ENCODE results near the gene RCVRN.

RCVRN gene

GRCh38 chr17:9878786-9879525 lies 26.1 kb downstream of the RCVRN start:
- no peak for TF ChIP-seq CTCF (IDR thresholded peaks at IDR 0.05)

GRCh38 chr17:9878356-9878755 lies 26.7 kb downstream of the RCVRN start:
- no peak for TF ChIP-seq CTCF (IDR thresholded peaks at IDR 0.05)

GRCh38 chr17:9875441-9875840 lies 29.6 kb downstream of the RCVRN start:
- TF ChIP-seq CTCF (IDR thresholded peaks at IDR 0.05), result no peak

GRCh38 chr17:9874722-9875121 lies 30.3 kb downstream of the RCVRN start:
- no peak for TF ChIP-seq CTCF (IDR thresholded peaks at IDR 0.05)

- no peak for TF ChIP-seq CTCF (IDR thresholded peaks at IDR 0.05)
Measured at GRCh38 chr17:9872852-9873251, 32.2 kb downstream of the RCVRN start.

GRCh38 chr17:9868552-9868951 lies 36.5 kb downstream of the RCVRN start:
- no peak for TF ChIP-seq CTCF (IDR thresholded peaks at IDR 0.05)

GRCh38 chr17:9865586-9865985 lies 39.5 kb downstream of the RCVRN start:
- TF ChIP-seq CTCF (IDR thresholded peaks at IDR 0.05), result no peak

GRCh38 chr17:9862949-9863348 lies 42.1 kb downstream of the RCVRN start:
- TF ChIP-seq CTCF (IDR thresholded peaks at IDR 0.05), result no peak

Data from LNCAP (cell line).